NCI-H1436 (cell line): ENCODE data around the gene KAZN.

ENCODE experiments used
- DNase-seq: peaks from one replicate; lab custom pipeline; 2025; lab: John Stamatoyannopoulos, UW

KAZN gene

GRCh38 chr1:14825396-14825795, 226.9 kb downstream of the KAZN start:
- DNase-seq, result no peak

DNA sequence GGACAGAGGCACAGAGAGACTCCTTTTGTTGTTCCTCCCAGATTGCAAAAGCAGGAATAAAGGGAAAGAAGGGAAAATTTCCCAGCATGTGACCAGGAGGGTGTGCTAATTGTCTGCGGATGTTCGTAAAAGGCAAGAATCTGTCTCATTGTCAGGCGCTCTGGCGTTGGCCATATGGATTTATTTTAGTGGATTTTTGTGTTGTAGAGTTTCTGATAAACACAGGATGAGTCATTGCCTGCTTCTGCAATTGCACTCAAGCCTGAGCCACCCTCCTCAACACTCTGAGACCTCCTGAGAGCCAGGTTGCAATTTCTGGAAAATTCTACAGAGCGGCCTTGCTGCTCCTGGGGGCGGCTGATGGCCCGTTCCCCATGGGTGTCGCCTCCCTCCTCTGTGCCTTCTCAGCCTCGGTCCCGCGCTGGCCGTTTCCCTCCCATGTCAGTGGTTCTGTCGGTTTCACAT, 227.7 kb downstream of the KAZN start:
- no peak for DNase-seq

DNA sequence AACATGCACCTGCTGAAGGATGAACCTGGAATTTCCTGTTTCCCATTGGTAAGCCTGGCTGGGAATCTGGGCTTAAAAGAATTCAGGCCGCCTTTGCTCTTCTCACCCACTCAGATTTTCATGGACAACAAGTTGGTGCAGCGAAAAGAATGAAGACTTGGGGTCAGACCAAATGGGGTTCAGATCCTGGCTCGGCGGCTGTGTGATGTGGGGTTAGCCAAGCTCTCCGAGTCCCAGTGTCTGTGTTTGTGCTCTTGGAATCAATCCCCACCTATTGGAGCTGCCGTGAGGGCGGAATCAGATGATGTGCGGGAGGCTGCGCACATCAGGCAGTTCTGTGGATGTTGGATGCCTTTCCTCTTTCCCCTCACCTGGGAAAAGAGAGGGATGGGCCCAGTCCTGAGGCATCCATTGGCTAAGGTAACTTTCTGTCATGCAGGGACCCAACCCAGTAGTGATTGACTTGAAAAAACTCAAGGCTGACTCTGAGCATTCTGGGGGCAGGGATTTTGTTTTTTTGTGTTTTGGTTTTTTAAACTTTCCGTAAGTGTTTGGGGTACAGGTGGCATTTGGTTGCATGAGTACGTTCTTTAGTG, 228.3 kb downstream of the KAZN start:
- DNase-seq, result no peak

DNA sequence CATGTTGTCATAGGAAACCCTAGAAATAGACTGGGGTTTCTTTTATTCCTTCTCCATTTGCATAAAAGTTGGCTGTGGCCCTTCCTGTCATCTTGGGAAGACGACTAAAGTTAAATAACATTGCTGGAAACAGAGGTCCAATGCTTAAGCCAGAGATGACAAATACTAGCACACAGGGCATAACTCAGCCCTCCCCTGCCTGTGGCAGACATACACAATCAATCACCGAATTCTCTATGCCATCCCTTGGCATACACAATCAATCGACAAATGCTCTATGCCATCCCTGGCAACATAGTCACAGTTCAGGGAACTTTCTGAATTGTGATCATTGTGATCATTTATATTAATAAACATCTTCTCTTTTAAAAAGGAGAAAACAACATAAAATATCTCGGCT, 229.4 kb downstream of the KAZN start:
- no peak for DNase-seq

DNA sequence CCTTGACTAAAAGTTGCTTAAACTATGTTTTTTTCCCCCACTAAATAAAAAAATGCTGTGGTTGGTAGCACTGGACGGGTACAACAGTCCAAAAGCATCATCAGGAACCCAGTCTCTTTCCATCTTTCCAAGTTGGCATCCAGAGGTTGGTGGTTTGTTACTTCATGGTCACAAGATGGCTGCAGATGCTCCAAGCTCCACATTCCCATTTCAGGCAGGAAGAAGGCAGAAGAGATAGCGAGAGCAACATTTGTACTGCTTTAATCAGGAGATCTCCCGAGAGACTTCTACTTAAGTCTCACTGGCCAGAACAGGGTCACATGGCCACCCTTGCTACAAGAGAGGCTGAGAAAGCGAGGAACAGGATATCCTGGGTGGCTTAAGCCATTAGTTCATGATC, 230.2 kb downstream of the KAZN start:
- DNase-seq, result no peak

GRCh38 chr1:14835725-14836124, 237.2 kb downstream of the KAZN start:
- no peak for DNase-seq

DNA sequence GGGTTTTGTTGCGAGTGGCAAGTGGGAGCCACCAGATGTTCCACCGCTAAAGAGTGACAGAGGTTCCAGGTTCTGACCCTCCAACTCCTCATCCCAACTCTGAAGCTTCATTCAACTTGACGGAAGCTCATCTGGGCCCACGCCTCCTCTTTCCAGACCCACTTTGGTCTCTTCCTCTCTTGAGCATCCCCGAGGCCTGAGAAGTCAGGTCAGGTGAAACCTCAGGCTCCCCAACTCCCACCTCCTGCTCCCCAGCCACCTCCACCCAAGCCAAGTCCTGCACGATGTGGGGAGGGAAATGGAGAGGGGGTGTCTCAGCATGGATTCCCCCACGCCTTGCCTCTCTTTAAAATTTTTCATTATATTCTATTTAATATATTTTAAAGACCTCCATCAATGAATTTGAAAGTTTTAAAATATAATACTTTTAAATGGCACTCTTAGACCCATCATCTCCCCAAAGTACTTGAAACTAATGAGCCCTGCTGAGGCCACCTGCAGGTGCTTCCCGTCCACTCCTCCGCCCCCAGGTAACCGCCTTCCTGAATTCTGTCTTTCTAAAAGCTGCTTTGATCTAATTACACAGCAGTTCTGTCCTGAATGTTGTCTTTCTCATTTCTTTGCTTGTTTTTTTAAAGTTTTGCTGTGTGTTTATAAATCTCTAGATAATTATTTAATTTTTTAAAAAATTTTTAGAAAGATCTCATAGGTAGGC, 238.1 kb downstream of the KAZN start:
- DNase-seq, result no peak

DNA sequence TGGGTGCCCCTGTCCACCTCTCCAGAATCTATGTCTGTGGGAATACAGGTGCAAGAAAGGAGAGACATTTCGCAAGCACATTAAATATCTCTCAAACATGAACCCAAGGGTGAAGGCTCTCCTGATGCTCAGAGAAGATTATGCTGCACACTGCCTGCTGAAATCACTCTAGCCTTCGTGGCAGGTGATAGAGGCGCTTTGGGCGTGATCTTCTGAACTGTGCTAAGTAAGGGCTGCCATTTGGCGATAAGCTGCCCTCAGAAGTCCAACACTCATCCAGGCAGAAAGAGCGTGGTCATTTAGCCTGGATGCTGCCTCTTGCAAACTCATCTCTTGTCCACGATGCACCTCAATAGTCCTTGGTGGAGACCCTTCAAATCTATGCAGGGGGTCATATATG, 241.9 kb downstream of the KAZN start:
- no peak for DNase-seq

DNA sequence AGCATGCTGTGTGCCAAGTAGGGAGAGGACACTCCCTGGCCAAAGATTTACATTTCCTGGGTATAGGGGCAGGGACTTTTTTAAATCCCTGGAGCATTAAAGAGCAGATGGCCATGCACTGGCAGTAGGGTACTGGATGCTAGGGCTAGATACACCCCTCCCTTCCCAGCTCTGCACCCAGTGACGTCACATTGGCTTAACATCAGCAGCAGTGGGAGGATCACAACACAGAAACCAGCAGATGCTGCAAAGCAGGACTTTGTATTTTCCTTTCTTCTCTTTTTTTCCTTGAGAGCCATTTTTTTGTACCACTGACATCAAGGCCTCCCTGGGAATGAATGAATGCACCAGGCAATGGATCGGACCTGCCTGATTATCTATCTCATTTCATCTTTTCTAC, 243.0 kb downstream of the KAZN start:
- no peak for DNase-seq

- no peak for DNase-seq
Observed at GRCh38 chr1:14841951-14842350, 243.5 kb downstream of the KAZN start.

- DNase-seq, result no peak
Observed at GRCh38 chr1:14842361-14842760, 243.9 kb downstream of the KAZN start.

- DNase-seq, result no peak
Observed at GRCh38 chr1:14842891-14843290, 244.4 kb downstream of the KAZN start.

DNA sequence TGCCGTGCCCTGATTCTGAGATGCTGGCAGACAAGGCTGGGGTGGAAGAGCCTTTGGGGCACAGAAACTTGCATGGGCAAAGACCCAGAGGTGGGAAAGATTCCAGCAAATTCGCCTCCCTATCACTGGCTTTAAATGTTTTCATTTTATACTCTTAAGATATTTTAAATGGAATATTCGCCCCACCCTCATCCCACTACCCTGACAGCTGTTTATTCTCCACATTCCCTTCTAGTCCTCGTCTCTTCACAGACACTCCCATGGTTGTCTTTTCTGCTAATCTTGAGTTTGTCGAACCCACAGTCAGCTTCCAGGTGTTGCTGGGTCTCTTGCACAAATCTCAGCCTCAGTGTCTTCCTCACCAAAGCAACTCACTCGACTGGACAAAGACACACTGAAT, 245.0 kb downstream of the KAZN start:
- DNase-seq, result no peak

GRCh38 chr1:14844356-14844755, 245.9 kb downstream of the KAZN start:
- DNase-seq, result no peak

DNA sequence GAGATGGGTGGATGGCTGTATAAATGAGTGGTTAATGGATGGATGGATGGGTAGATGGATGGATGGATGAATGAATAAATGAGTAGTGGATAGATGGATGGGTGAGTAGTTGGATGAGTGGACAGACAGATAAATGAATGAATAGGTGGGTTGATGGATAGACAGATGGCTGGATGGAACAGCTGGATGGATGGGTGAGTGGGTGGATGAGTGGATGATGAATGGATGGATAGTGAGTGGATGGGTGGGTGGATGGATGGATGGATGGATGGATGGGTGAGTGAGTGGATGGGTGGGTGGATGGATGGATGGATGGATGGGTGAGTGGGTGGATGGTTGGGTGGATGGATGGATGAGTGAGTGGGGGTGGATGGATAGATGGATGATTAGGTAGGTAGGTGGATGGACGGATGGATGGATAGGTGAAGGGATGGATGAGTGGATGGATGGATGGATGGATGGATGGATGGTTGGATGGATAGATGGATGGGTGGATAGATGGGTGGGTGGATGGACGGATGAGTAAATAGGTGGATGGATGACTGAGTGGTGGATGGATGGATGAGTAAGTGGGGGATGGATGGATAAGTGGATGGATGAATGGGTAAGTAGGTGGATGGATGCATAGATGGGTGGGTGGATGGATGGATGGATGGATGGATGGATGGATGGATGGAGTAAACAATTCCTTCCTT, 246.6 kb downstream of the KAZN start:
- no peak for DNase-seq

GRCh38 chr1:14845851-14846250, 247.4 kb downstream of the KAZN start:
- DNase-seq, result no peak

DNA sequence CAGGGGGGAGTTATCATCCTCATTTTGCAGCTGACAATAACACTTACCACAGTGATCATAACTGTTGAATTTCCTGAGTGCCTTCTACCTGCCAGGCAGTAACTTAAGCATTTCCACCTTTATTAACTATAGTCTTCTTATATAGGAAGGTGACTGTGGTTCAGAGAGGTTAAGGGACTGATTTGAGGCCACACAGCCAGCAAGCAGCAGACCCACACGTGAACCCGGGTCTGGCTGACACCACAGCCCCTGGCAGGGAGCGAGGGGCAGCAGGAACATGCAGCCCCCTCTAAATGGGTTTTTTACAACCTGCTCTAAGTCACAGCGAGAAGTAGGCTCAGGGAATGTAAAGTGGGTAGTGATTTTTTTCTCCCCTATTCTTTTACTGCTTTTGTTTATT, 248.2 kb downstream of the KAZN start:
- no peak for DNase-seq

- no peak for DNase-seq
Observed at GRCh38 chr1:14848203-14848602, 249.7 kb downstream of the KAZN start.

DNA sequence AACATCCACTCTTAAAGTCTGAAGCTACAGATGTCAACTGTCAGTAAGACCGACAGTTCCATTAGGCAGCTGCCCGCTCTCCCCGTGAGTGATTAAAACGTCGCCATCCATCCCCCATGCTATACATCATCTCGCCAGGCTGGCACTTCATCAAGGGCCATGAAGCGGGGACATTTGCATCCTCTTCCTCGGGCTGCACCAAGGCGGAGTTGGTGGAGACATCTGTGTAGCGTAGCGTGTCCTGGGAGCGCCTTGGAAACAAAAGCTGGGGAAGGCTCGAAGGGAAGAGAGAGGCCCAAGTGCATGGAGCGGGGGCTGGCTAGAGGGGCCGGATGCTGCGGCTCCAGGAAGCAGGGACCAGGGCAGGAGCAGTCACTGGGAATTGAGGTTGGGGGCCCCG, 250.1 kb downstream of the KAZN start:
- no peak for DNase-seq

GRCh38 chr1:14849038-14849437, 250.6 kb downstream of the KAZN start:
- DNase-seq, result no peak

GRCh38 chr1:14850563-14850962, 252.1 kb downstream of the KAZN start:
- no peak for DNase-seq

DNA sequence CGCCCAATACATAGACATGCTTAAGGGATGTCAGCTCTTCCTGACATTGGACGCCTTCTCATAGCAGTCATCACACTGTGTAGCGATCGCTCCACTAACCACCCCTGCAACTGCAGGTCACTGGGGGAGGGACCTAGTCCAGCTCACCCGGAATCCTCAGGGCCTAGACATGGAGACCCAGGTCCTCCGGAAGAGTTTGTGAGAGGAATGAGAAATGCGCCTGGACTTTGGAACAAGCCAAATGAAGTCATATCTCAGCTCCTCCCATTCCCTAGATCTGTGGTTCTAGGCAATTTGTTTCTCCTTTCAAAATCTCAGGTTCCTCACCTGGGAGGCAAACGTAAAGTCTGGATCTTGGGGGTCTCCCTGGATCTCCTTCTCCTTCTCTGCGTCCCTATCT, 253.3 kb downstream of the KAZN start:
- DNase-seq, result no peak

DNA sequence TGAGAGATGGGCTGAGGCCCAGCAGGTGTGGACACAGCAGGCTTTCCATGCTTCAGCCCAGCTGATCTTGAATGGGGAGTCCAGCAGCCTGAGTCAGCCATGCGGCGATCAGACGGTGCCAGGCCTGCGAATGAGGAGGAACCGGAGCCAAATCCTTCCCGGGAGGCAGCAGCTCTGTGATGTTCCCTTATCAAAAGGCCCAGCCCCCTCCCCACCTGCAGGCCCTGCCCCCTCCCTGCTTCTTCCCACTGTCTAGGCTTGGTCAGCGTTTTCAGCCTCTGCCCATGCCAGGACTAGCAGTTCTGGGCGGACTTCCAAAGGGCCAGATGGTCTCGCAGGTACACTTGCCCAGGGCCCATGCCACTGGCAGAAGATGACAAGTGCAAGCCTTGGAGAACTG, 253.8 kb downstream of the KAZN start:
- no peak for DNase-seq
